Right renal pelvis (tissue), 4 donors: Measurements from ENCODE around the gene CHI3L1. TPM values are rescaled to one million over a fixed set of nuclear protein-coding genes. Genes with fewer than 3 reads are reported as not detected.

Experiments used
- DNase-seq, 4 donors: peaks; one replicate each; pipeline ENCODE4 v3.0.0-alpha.2; 2013; ENCODE audit warnings: low read depth in 4 of 4, low spot score in 3 of 4, missing footprints in 1 of 4
- polyA plus RNA-seq, 4 donors: library from polyadenylated mRNA; unstranded; fragments of 120-200 nt; gene quantifications; one replicate each; pipeline ENCODE4 v1.2.1, GENCODE V29; 2013; ENCODE audit not compliant: insufficient read length in 4 of 4

The CHI3L1 gene
- polyA plus RNA-seq, 4 donors: 10.3 to 13.5 (median 11.6) TPM

GRCh38 chr1:203182387-203182953, 4.0 kb downstream of the CHI3L1 start:
- DNase-seq: no peak

- DNase-seq: no peak
These were observed 4.7 kb downstream of the CHI3L1 start for GRCh38 chr1:203181586-203182386.

- DNase-seq: no peak
These were observed 5.7 kb downstream of the CHI3L1 start for GRCh38 chr1:203180611-203181330.

- no peak for DNase-seq
These were observed 6.9 kb downstream of the CHI3L1 start for GRCh38 chr1:203179667-203180005.

GRCh38 chr1:203178821-203179666, 7.5 kb downstream of the CHI3L1 start:
- no peak for DNase-seq

GRCh38 chr1:203178083-203178482, 8.4 kb downstream of the CHI3L1 start:
- no peak for DNase-seq

GRCh38 chr1:203177470-203178039, 8.9 kb downstream of the CHI3L1 start:
- no peak for DNase-seq

GRCh38 chr1:203177036-203177405, 9.5 kb downstream of the CHI3L1 start:
- DNase-seq: no peak

GRCh38 chr1:203176273-203177035, 10.1 kb downstream of the CHI3L1 start:
- DNase-seq: no peak

- DNase-seq: no peak
These were observed 10.7 kb downstream of the CHI3L1 start for GRCh38 chr1:203175827-203176241.

- no peak for DNase-seq
These were observed 11.2 kb downstream of the CHI3L1 start, which contains the start of gene MYBPH for GRCh38 chr1:203175237-203175826. Gene MYBPH, minus strand, starts transcription at chr1:203175826. Its CDS starts 71 bp downstream, at chr1:203175755.

GRCh38 chr1:203174324-203174985, 12.0 kb downstream of the CHI3L1 start:
- DNase-seq: no peak

GRCh38 chr1:203173566-203173965, 12.9 kb downstream of the CHI3L1 start:
- no peak for DNase-seq

- no peak for DNase-seq
These were observed 13.4 kb downstream of the CHI3L1 start for GRCh38 chr1:203173011-203173555.

- DNase-seq: no peak
These were observed 14.1 kb downstream of the CHI3L1 start for GRCh38 chr1:203172184-203173010.

GRCh38 chr1:203171341-203172183, 14.9 kb downstream of the CHI3L1 start:
- DNase-seq: no peak
